ENCODE data around the gene ZFP36L2. TPM values are rescaled to one million over a fixed set of nuclear protein-coding genes. Genes with fewer than 3 reads are reported as not detected.

ZFP36L2 gene
- total RNA-seq, 1 donor from 2014 or later, result 172 TPM

- intact Hi-C loops (cut with DNase I), result loop anchor here (10.0 kb wide), 1 partner anchor 53 kb away; no protein-coding TSS in a partner anchor
- DNase-seq (ENCODE audit: low spot score), result no peak
- no peak for ATAC-seq
These were observed 8.9 kb downstream of the ZFP36L2 start for GRCh38 chr2:43217228-43218154.

GRCh38 chr2:43216629-43217028, 9.8 kb downstream of the ZFP36L2 start:
- intact Hi-C loops (cut with DNase I), result loop anchor here (10.0 kb wide), 1 partner anchor 52 kb away; no protein-coding TSS in a partner anchor
- ATAC-seq, result no peak
- no peak for DNase-seq (ENCODE audit: low spot score)

GRCh38 chr2:43215673-43216255, 10.6 kb downstream of the ZFP36L2 start:
- no peak for DNase-seq (ENCODE audit: low spot score)
- intact Hi-C loops (cut with DNase I), result loop anchor here (10.0 kb wide), 1 partner anchor 51 kb away; no protein-coding TSS in a partner anchor
- ATAC-seq, result no peak

DNA sequence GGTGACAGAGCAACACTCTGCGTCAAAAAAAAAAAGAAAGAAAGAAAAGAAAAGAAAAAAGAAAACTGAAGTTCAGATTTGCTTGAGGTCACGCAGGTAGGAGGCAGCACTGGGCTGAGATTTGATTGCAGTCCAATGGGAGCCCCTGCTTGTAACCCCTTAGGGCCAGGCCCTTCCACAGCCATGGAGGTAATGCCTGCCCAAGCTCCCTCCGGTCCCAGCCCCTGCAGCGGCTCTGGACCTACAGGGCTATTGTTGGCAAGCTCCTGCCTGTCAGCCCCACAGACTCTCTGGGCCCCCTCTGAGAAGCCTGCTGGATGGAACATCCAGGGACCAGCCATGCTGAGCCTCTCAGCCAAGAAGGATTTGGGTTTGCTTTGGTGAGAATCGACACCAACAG, 12.2 kb downstream of the ZFP36L2 start:
- intact Hi-C loops (cut with DNase I), result loop anchor here (10.0 kb wide), 1 partner anchor 49 kb away; no protein-coding TSS in a partner anchor
- ATAC-seq, result no peak
- DNase-seq (ENCODE audit: low spot score), result no peak

DNA sequence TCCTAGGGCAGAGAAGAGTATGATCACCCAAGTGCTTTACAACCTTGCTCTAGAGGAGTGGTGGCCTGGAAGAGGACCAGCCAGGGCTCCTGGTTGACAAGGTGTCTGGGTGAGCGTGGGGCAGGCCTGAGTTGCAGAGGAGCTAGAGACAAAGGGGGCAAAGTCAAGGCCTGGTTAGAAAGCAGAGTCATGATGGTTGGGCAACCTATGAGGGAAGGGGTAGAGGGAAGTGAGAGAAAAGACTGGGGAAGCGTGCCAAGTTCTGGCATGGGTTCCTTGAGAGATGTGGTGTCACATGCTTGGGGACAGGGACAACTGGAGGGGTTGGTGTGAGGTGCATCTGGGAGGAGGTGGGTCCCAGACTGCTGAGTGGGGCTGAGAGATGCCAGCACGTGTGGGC, 13.5 kb downstream of the ZFP36L2 start:
- intact Hi-C loops (cut with DNase I), result loop anchor here (10.0 kb wide), 1 partner anchor 48 kb away; no protein-coding TSS in a partner anchor
- ATAC-seq (peak; percentile 45), DNase-seq (ENCODE audit: low spot score) (peak; percentile 72)

DNA sequence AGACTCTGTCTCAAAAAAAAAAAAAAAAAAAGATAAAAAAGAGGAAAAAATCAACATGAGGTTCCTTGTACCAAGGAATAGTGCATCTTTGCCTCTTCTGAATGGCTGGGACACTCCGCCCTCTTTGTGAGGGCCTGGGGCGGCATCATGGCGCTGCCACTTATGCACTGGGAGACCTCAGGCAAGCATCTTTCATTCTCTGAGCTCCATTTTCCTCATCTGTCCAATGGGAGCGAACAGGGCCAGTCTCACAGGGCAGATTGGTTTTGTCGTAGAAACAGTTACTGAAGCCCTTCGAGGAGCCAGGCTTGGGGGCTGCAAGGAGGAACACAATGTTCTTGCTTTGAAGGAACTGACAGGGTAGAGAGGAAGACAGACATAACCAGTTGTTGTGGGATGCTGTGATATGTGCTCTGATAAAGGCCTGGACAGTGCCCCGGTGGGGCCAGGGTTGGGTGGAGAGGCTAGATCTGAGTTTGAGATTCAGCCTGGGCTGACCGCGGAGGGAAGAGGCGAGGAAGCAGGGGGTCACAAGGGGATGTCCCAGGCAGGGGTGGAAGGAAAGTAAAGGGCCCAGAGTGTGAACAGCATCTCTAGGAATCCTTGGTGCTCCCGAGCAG, 14.1 kb downstream of the ZFP36L2 start:
- DNase-seq (ENCODE audit: low spot score) (no peak), ATAC-seq (no peak)
- intact Hi-C loops (cut with DNase I), result loop anchor here (10.0 kb wide), 1 partner anchor 48 kb away; no protein-coding TSS in a partner anchor

DNA sequence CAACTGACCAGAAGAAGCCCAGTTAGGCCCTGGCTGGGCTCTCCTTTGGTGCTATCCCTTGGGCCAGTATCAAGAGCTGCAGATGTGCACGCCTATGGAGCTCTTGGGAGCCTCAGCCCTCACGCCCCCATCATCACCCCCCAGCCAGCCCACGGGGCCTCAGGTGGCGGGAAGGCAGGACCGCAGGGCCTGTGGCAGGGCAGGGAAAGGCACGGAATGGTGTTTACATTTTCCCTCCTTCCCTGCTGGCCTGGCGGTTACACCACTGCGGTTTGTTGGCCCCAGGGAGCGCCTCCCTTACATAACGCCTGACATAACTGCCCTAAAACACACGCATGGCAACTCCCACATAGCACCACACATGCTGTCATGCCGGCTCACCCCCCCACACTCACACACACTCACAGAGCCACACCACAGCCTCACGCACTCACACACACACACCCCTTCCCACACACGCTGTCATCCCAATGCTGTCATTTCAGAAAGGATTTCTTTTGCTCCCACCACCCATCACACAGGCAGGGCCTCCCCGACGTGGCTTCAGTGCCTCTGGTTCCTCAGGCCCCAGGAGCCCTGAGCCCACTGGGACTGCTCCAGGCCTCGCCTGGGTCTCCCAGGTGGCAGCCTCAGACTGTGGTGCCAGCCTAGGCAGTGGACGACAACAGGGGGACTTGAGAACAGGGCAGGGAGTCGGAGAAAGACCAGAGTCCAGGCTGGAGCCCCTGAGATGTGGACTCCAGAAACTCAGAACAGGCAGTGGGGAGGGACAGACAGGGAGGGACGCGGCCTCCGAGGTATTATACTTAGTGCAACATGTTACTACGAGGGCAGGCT, 15.7 kb downstream of the ZFP36L2 start:
- peak; percentile 90 for ATAC-seq
- intact Hi-C loops (cut with DNase I), result loop anchor here (10.0 kb wide), 1 partner anchor 46 kb away; no protein-coding TSS in a partner anchor
- DNase-seq (ENCODE audit: low spot score), result peak; percentile 77

DNA sequence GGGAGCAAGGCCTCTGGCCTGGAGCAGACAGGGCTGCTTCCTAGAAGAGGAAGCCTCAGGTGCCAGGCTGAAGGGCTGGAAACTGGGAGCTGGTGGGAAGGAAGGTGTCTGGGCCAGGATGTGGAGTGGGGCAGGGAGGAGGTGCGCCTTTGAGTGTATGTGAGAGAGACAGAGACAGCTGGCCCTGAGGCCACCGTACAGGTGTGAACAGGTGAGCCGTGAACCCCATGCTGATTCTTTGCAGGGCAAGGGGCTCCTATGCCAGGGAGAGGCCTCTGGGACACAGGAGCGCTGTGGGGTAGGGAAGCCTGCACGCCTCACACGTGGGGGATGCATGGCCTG, 16.3 kb downstream of the ZFP36L2 start:
- DNase-seq (ENCODE audit: low spot score), result no peak
- intact Hi-C loops (cut with DNase I), result loop anchor here (10.0 kb wide), 1 partner anchor 45 kb away; no protein-coding TSS in a partner anchor
- no peak for ATAC-seq

- intact Hi-C loops (cut with DNase I), result no loop called here
- ATAC-seq (no peak), DNase-seq (ENCODE audit: low spot score) (no peak)
These were observed 17.1 kb downstream of the ZFP36L2 start for GRCh38 chr2:43209204-43209717.

GRCh38 chr2:43207553-43208300, 18.7 kb downstream of the ZFP36L2 start:
- DNase-seq (ENCODE audit: low spot score), result no peak
- intact Hi-C loops (cut with DNase I), result no loop called here
- no peak for ATAC-seq

DNA sequence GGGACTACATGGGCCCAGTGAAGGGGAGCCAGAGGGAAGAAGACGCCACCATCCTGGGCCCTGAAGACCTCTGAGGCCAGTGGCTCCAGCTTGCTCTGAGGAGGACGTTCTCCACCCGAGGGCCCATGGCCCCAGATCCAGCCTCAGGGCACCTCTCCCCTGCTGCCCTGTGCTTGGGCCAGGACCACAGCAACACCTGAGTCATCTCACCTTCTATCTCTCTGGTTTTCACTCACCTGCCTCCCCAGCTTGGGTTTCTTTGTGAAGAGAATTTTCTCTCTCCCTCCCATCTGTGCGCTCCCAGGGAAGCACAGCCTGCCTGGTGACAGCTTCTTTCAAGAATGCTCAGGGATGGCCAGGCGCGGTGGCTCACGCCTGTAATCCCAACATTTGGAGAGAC, 19.8 kb downstream of the ZFP36L2 start:
- intact Hi-C loops (cut with DNase I), result no loop called here
- ATAC-seq, result no peak
- no peak for DNase-seq (ENCODE audit: low spot score)

DNA sequence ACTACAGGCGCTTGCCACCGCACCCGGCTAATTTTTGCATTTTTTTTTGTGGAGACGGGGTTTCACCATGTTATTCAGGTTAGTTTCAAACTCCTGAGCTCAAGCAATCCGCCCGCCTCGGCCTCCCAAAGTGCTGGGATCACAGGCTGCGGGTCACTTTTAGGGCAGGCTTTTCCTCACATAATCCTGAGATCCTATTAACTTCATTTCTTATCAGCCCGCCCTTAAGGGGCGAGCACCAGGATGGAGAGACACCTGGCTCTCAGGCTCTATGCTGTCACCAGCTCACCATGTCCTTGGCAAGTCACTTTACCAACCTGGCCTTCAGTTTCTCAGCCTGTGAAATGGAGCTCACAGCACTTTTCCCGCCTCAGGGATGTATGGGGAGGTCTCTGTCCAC, 23.0 kb downstream of the ZFP36L2 start:
- intact Hi-C loops (cut with DNase I), result no loop called here
- DNase-seq (ENCODE audit: low spot score) (no peak), ATAC-seq (no peak)

- no peak for ATAC-seq
- intact Hi-C loops (cut with DNase I), result no loop called here
- no peak for DNase-seq (ENCODE audit: low spot score)
These were observed 24.1 kb downstream of the ZFP36L2 start for GRCh38 chr2:43202289-43202688.

GRCh38 chr2:43201497-43201896, 24.9 kb downstream of the ZFP36L2 start:
- intact Hi-C loops (cut with DNase I), result no loop called here
- ATAC-seq, result no peak
- no peak for DNase-seq (ENCODE audit: low spot score)

DNA sequence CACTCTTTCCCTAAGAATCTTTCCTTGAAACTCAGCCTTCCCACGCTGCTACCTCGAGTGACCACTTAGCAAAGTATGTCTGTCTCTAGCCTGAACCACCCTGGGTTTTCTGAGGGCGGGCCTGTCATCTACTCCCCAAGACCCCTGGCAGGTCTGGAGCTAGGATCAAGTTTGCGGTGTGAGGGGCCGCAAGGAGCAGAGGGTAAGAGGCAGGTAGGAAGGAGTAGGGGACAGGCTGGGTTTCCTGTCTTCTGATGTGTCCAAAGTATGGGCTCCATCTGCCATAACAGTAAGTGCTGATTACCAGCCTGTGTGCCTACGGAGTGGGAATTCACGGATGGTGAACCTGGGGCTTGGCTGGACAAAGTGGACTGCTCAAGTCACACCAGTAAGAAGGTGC, 25.4 kb downstream of the ZFP36L2 start:
- DNase-seq (ENCODE audit: low spot score) (no peak), ATAC-seq (no peak)
- intact Hi-C loops (cut with DNase I), result no loop called here

DNA sequence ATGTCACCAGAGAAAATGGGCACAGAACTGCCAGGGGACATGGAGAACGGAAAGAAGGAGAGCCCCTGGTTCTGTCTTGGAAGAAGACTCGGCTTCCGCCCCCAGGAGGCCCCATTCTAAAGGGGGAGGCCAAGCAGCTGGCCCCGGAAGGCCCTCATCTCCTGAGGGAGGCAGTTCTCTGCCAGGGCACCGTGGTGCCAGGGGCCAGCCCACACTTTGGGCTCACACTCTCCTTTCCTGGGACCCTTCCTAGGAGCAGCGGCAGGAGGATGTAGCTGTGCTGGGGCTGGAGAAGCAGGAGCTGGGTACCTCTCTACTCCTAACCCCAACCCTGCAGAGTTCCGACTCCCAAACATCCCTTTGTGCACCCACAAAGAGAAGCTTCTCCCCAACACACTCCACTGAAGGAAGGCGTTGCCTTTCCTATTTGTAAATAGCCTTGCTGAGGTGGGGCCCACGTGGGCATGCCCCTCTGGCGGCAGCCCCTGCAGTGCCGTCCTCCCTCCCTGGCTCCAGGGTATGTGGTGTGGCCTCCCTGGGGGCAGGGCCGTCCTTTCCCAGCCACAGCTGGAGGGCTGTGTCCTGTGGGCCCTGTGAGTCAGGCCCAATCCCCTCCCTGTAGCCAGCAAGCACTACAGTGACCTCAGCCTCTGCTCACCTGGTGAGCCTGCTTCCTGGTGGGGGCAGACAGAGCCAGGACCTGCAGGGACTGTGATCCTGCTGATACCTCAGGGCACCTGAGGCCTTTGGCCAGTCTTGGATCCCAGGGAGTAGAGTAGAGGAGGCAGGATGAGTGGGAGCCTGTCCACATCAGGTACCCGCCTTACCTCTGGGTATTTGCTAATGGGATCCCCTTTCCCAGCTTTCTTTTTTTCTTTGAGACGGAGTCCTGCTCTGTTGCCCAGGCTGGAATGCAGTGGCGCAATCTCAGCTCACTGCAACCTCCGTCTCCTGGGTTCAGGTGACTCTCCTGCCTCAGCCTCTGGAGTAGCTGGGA, 26.6 kb downstream of the ZFP36L2 start:
- DNase-seq (ENCODE audit: low spot score) (no peak), ATAC-seq (no peak)
- intact Hi-C loops (cut with DNase I), result no loop called here

GRCh38 chr2:43198263-43198662, 28.1 kb downstream of the ZFP36L2 start:
- no peak for ATAC-seq
- intact Hi-C loops (cut with DNase I), result no loop called here
- DNase-seq (ENCODE audit: low spot score), result no peak
